Muscle layer of colon (tissue), 2 donors: ENCODE measurements around the gene SOCS7.
A peak's percentile ranks its signal among the peaks of the same experiment; 100 is the strongest.

ENCODE experiments used
- H3K27ac ChIP-seq: one replicate; pipeline ENCODE4 v1.7.0; 2013; ENCODE audit warnings: low read depth, mild to moderate bottlenecking, low read length, moderate library complexity
- H3K27me3 ChIP-seq, 2 donors: one replicate each; pipeline ENCODE4 v1.7.0; 2013; ENCODE audit warnings: low read length in 2 of 2, mild to moderate bottlenecking in 2 of 2; ENCODE audit not compliant: insufficient read depth in 2 of 2, control insufficient read depth in 1 of 2
- H3K36me3 ChIP-seq: one replicate; pipeline ENCODE4 v1.7.0; 2013; ENCODE audit warnings: mild to moderate bottlenecking, low read length; ENCODE audit not compliant: insufficient read depth
- H3K4me1 ChIP-seq: one replicate; pipeline ENCODE4 v1.7.0; 2013; ENCODE audit warnings: mild to moderate bottlenecking, low read length; ENCODE audit not compliant: insufficient read depth
- H3K4me3 ChIP-seq, 2 donors: one replicate each; pipeline ENCODE4 v1.7.0; 2013; ENCODE audit warnings: low read length in 2 of 2, low read depth in 1 of 2, mild to moderate bottlenecking in 1 of 2, moderate library complexity in 1 of 2
- H3K9ac ChIP-seq: one replicate; pipeline ENCODE4 v1.7.0; 2013; ENCODE audit warnings: low read length
- H3K9me3 ChIP-seq: one replicate; pipeline ENCODE4 v1.7.0; 2013; ENCODE audit warnings: mild to moderate bottlenecking, low read length
- donor health status: abdominal sarcoma.
- donor health status: Adenocarcinoma of cecum.

SOCS7 gene

DNA sequence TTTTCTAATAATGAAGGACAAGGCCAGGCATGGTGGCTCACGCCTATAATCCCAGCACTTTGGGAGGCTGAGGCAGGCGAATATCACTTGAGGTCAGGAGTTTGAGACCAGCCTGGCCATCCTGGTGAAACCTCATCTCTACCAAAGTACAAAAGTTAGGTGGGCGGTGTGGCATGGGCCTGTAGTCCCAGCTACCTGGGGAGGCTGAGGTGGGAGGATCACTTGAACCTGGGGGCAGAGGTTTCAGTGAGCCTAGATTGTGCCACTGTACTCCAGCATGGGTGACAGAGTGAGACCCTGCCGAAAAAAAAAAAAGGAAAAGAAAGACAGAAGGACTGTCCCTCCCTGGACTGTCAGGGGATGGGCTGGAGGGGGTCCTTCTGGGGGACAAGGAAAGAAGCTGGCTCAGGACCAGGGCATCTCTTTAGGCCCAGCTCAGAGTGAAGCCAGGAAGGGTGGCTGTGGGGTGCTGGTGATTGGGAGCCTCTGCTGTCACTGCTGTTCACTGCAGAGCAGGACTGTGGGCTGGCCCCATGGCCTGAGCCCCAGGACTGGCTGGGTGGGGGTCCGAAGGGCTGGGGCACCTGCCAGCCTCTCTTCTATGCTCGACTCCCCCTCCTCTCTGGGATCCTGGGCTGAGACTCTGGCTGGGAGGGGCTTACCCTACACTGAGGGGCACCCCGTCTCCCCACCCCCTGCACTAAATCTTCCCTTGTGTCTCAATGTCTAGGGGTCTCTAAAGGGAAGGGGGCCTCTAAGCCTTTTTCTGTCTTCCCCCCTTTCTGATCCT is 75.7 kb downstream of the SOCS7 start:
- H3K27me3 ChIP-seq, result no peaks in the 10 kb centered on the region
- H3K9me3 ChIP-seq, result no peaks in the 10 kb centered on the region
- H3K27ac ChIP-seq, result peak overlapping the region; percentile 93
- H3K36me3 ChIP-seq, result no peaks in the 10 kb centered on the region
- peak overlapping the region; percentile 47 for H3K9ac ChIP-seq
- H3K4me3 ChIP-seq, result peak overlapping the region; percentile 71 to 98
- H3K4me1 ChIP-seq, result peaks cover 49% of the 10 kb centered on the region

- peak within 1 kb of the TSS; percentile 56 for H3K9ac ChIP-seq
Measured at GRCh38 chr17:38428112-38428642, 76.5 kb downstream of the SOCS7 start, which contains the start of gene ARHGAP23. TSS of gene ARHGAP23 (plus strand) at chr17:38428464. CDS start at chr17:38428486, 22 bp downstream.

DNA sequence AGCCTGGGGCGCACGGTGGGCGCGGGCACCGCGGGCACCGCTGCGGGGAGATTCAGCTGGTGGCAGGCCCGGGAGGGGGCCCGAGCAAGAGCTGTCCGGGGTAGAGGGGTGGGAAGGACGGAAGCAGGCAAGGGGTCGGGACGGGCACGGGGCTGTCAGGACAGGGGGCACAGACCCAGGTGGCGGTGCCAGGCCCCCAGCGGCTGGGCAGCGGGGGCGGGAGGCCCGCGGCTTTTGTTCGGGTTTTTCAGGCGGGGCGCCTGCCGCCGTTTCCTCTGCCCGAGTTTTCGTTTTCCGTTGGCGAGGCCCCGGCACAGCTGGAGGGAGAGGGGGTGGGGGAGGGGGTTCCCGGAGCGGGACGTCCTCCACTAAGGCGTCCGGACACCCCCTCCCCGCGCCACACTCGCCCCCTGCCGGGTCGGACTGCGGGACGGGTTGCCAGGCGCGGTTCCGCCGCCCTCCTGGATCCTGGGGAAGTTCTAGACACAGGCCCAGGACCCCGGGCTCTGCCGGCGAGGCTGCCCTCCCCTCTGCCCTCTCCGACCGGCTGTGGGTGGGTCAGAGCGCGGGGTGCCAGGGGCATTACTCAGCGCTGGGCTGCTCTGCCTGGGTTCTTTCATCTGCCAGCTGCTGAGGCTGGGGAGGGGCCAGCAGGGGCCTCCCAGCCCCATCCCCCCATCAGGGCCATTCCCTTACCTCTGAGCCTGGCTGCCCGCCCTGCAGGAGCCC is 77.2 kb downstream of the SOCS7 start:
- peak overlapping the region; percentile 88 for H3K27ac ChIP-seq
- H3K9me3 ChIP-seq, result no peaks in the 10 kb centered on the region
- no peaks in the 10 kb centered on the region for H3K27me3 ChIP-seq
- H3K4me1 ChIP-seq, result peaks cover 40% of the 10 kb centered on the region
- H3K9ac ChIP-seq, result peak overlapping the region; percentile 56
- peak overlapping the region; percentile 59 to 98 for H3K4me3 ChIP-seq
- no peaks in the 10 kb centered on the region for H3K36me3 ChIP-seq

More at GRCh38 chr17:38428112-38428642, 76.5 kb downstream of the SOCS7 start, which contains the start of gene ARHGAP23:
- no peaks in the 10 kb centered on the region for H3K9me3 ChIP-seq
- H3K27me3 ChIP-seq, result no peaks in the 10 kb centered on the region
- H3K4me3 ChIP-seq, result peak within 1 kb of the TSS; percentile 71 to 98
- H3K36me3 ChIP-seq, result no peaks in the 10 kb centered on the region
- peaks cover 41% of the 10 kb centered on the region for H3K4me1 ChIP-seq
- H3K27ac ChIP-seq, result peak within 1 kb of the TSS; percentile 93

DNA sequence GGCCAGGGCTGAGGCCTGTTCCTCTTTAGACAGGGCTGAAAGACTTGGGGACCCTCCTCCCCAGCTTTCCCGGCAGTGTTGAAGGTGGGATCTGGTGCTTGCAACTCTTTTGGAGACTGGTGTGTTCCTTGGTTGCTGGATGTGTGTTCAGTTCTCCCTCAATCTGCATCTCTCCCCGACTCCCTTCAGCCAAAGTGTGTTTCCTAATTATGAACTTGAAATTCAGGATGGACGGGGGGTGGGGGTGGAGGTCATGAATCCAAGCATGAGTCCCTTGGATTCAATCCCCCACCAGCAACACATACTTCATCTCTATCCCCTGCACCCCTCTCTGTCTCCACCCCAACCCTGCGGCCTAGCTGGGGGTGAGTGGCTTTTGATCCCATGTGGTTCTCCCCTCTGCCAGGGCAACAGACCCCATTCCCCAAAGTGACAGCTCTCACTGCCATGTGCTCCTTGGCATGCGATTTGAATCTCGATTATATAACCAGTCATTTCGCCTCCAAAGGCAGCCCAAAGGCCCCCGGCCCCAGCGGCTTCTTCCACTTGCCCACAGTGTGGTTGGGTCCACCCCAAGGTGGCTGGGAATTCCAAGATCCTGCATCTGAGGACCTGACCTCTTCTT is 77.9 kb downstream of the SOCS7 start:
- Histone ChIP-seq H3K4me3 (peak overlapping the region in 1 of 2 donors; percentile 59), H3K9ac (peak overlapping the region; percentile 56), H3K36me3 (no peaks in the 10 kb centered on the region), H3K4me1 (peaks cover 44% of the 10 kb centered on the region), H3K27ac (peak overlapping the region; percentile 88), H3K27me3 (no peaks in the 10 kb centered on the region), H3K9me3 (no peaks in the 10 kb centered on the region)

DNA sequence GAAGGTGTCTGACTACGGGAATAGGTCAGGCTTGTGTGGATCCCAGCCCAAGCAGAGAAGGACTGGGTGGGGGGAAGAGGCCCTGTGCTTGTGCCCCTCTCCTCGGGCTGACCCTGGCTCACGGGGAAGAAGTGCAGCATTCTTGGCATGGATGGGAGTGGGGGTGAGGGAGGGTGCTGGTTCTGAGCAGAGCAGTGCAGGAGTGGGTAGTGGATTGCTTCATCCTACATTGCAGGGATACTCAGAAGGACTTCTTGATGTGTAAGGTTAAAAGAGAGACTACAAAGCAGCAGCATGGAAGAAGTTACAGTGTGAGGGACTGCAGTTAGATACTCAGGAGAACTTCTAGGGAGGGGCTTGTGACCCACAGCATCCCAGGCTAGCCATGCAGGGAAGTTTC is 78.7 kb downstream of the SOCS7 start:
- Histone ChIP-seq H3K4me3 (peak overlapping the region in 1 of 2 donors; percentile 59), H3K27ac (peak overlapping the region; percentile 88), H3K4me1 (peaks cover 51% of the 10 kb centered on the region), H3K27me3 (no peaks in the 10 kb centered on the region), H3K9ac (peak overlapping the region; percentile 56), H3K36me3 (no peaks in the 10 kb centered on the region), H3K9me3 (no peaks in the 10 kb centered on the region)

DNA sequence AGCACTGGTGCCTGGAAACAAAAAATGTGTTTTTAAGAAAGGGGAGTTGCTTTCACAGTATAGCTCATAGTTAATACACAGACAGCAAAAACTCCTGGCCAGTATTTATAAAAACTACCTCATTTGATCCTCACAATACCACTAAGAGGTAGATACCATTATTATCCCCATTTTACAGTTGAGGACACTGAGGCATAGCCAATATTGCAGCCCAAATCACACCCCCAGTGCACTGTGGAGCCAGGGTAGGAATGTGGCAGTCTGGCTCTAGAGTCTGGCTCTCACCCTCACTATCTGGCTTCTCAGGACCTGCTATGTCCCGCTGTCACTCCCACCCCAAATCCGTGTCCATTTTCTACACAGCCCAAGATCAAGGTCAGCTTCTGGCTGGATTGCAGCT is 79.2 kb downstream of the SOCS7 start:
- Histone ChIP-seq H3K9ac (no peak overlapping the region), H3K27me3 (no peaks in the 10 kb centered on the region), H3K9me3 (no peaks in the 10 kb centered on the region), H3K4me1 (peaks cover 54% of the 10 kb centered on the region), H3K36me3 (no peaks in the 10 kb centered on the region), H3K27ac (no peak overlapping the region), H3K4me3 (no peak overlapping the region)

GRCh38 chr17:38431346-38432145 is 79.9 kb downstream of the SOCS7 start:
- Histone ChIP-seq H3K27me3 (no peaks in the 10 kb centered on the region), H3K9me3 (no peaks in the 10 kb centered on the region), H3K27ac (no peak overlapping the region), H3K9ac (no peak overlapping the region), H3K36me3 (no peaks in the 10 kb centered on the region), H3K4me1 (peaks cover 53% of the 10 kb centered on the region), H3K4me3 (no peak overlapping the region)

DNA sequence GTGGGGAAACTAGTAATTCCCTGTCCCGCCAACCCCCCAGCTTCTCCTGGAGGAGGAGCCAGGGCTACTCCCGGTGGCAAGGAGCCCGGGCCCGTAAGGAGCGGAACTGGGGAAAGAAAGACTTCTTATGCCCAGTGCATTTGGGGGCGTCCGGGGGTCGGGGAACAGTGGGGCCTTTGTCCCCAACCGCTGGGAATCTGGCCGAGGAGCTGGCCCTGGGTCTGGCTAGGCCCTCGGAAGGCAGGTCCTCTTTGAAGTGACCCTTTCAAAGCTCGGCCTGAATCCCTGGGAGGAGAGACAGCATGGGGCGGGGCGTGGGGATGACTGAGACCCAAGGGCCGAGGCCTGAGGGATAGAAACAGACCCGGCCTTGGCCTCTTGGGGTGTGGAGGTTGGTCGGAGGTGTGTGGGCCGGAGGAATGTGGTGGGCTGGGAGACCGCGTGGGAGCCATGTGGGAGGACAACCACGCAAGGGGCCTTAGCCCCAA is 82.6 kb downstream of the SOCS7 start:
- Histone ChIP-seq H3K4me1 (peaks cover 37% of the 10 kb centered on the region), H3K36me3 (no peaks in the 10 kb centered on the region), H3K4me3 (no peak overlapping the region), H3K9ac (no peak overlapping the region), H3K27me3 (no peaks in the 10 kb centered on the region), H3K9me3 (no peaks in the 10 kb centered on the region), H3K27ac (no peak overlapping the region)

- H3K9me3 ChIP-seq, result no peaks in the 10 kb centered on the region
- no peak overlapping the region for H3K27ac ChIP-seq
- no peak overlapping the region for H3K9ac ChIP-seq
- peaks cover 37% of the 10 kb centered on the region for H3K4me1 ChIP-seq
- H3K27me3 ChIP-seq, result no peaks in the 10 kb centered on the region
- no peak overlapping the region for H3K4me3 ChIP-seq
- H3K36me3 ChIP-seq, result no peaks in the 10 kb centered on the region
Measured at GRCh38 chr17:38435795-38436194, 84.2 kb downstream of the SOCS7 start.

DNA sequence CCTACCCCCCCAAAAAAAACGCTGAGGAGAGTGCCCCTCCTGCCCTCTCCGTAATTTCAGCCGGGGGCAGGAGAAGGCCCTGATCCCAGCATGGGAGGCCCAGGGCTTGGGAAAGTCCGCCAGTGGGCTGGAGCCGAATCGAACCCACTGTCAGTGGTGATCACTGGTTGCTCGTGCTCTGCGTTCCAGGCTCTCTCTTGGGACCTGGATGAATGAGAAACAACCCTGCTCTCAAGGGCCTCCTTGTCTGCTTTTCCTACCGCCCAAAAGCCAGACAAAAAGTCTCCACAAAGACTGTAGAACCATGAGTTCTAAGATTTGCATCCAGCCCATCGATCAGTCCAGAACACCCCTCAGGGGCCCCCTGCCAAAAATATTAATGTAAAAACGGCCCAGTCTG is 84.7 kb downstream of the SOCS7 start:
- H3K27me3 ChIP-seq, result no peaks in the 10 kb centered on the region
- H3K4me1 ChIP-seq, result peaks cover 37% of the 10 kb centered on the region
- no peak overlapping the region for H3K9ac ChIP-seq
- H3K36me3 ChIP-seq, result no peaks in the 10 kb centered on the region
- no peaks in the 10 kb centered on the region for H3K9me3 ChIP-seq
- H3K4me3 ChIP-seq, result no peak overlapping the region
- no peak overlapping the region for H3K27ac ChIP-seq
